KBM-7 (cell line): Measurements from ENCODE around the gene APAF1.

Experiments used
- DNase-seq: peaks from one replicate; pipeline ENCODE4 v3.0.0-alpha.2; 2015
- in situ Hi-C: fragments of 300-500 bp; cut with MboI; formaldehyde crosslinking; loops from 2 replicates; pipeline ENCODE4 v1.14.3; 2020; ENCODE audit warnings: low sequenced_read_pairs, low pct_unique_long_range_greater_than_20kb, mixed read lengths

APAF1 gene

DNA sequence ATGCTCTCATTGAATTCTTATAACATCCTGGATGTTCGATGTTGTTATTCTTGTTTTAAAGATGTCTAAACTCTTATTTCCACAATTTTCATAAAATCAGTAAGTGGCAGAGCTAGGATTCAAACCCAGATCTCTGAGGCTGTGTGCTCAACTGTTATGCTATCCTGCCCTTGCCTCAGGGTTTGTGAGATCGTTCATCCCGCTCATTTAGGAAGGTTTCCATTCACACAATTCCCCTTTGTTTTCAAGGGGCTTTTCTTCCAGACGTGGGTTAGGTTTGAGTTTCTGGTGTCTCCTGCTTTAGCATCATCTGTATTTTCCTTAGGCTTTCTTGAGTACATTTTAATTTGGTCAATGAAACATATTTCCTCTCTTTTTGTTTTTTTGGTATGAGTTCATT, 69.3 kb downstream of the APAF1 start:
- in situ Hi-C loops, result no loop called here
- DNase-seq, result no peak

DNA sequence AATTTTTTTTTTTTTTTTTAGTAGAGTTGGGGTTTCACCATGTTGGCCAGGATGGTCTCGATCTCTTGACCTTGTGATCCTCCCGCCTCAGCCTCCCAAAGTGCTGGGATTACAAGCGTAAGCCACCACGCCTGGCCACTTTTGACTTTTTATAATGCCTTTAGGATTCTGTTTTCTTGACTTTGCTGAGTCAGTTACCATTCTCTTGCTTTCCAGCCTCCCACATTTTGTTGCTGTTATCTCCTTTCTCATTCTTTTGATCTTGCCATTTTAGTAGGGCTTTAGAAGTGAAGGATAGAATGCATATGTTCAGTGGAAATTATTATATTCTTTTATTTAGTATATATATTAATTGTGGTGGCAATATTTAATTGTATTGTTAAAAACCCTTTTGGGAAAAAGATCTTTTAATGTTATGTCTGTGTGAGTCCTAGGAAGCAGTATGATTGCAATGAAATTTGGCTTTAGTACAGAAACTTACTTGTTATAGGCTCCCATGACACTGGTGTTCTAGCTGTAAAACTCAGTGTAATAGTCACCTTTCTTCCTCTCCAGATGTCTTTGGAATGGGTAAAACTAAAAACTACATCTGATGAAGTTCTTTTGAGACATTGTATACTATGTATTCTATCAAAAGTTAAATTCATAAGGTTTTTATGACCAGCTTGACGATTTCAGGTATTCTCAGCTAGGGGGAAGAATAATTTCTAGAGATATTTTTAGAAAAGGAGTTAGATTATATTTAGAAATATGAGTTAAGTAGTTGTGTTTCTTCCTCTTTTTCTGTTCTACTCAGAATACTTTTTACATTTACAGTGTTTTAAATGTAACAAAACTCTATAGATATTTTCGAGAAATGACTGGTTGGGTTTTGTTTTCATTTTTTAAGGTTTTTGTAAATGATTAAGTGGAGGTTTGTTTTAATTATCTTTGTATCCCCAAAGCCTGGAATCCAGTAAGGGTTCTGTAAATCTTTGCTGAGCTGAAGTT, 74.7 kb downstream of the APAF1 start:
- in situ Hi-C loops, result no loop called here
- peak; percentile 12 for DNase-seq

DNA sequence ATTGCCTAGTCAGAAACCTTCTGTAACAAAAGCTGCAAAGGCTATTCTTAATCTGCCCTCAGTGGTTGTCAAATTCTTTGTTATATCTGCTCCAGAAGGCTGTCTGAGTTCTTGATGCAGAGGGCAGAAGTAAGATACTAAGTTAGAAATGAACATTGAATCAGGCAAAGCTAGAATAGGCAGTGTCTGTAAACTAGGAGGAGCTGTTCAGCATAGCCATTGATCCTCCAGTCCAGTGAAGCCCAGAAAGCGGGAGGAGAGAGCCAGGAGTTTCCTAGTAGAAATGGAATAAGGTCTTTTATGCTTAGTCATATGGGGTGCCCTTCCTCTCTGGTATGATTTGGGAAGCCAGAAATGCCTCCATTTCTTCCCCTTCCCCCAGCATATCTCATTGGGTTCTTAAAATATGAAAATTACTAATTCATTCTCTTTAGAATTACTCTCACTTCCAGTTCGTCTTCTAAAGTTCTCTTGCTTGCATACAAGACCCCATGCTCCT, 76.2 kb downstream of the APAF1 start:
- no peak for DNase-seq
- in situ Hi-C loops, result no loop called here

- DNase-seq, result no peak
- in situ Hi-C loops, result no loop called here
Observed at GRCh38 chr12:98724384-98725155, 79.5 kb downstream of the APAF1 start.

DNA sequence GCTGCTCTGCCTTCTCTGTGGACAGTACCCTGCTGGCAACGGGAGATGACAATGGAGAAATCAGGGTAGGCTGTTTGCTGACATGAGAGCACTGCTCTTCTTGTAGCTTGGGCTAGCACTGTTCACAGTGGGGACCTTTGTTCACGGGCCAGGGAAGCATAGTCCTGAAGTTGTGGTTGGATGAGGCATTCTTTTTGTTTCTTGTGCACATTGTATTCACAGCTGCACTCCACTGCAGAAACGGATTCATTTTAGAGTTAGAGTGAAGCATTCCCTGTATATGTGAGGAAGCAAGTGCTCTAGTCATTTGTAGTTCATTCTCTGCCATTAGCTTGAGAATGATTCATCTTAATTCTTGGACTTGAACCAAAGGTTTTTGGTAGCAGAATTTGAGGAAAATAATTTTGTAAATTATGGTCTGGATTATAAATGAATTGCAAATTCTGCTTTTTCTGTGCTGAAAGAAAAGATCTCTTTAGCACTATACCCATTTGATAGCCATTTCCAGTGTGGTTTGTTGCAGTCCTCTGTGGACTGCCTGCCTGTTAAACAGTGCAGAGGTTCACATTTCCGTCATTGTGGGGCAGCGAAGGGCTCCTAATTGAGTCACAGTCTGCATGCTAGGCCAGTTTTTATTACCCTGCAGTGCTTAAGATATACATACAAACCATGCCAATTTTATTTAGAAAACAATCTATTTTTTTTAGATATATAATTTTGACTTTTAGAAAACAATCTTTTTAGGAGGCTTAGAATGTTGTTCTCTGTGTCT, 80.6 kb downstream of the APAF1 start:
- in situ Hi-C loops, result no loop called here
- DNase-seq, result peak; percentile 54

DNA sequence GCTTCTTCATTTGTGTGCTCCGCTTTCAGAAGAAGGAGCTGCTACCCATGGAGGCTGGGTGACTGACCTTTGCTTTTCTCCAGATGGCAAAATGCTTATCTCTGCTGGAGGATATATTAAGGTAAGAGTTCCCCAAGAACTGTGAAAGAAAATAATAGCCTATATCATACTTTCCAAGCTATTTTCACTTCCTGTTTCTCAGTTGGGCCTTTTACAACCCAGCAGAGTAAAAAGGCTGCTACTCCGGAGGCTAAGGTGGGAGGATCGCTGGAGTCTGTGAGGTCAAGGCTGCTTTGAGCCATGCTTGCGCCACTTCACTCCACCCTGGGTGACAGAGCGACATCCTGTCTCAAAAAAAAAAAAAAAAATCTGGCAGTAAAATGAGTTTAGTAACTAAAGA, 82.1 kb downstream of the APAF1 start:
- DNase-seq, result no peak
- in situ Hi-C loops, result no loop called here

GRCh38 chr12:98730412-98730811, 85.3 kb downstream of the APAF1 start:
- in situ Hi-C loops, result no loop called here
- DNase-seq, result no peak

GRCh38 chr12:98733667-98734350, 88.7 kb downstream of the APAF1 start:
- no peak for DNase-seq
- in situ Hi-C loops, result no loop called here

DNA sequence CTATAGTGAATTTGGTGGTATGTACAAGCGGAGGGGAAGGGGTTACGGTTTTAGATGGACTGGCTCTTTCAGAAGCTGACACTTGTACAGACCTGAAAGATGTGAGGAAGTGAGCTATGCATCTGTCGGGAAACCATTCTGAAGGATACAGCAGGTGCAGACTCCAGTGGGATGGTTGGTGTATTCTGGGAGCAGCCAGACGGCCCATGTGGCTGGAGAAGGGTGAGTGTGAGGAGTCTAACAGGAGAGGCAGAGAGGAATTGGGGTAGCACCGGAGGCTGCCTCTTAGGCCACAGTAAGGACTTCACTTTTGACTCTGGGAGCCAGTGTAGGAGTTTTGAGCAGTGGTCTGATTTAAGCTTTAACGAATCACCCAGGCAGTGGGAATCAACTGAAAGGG, 90.7 kb downstream of the APAF1 start:
- DNase-seq, result no peak
- in situ Hi-C loops, result no loop called here

GRCh38 chr12:98736352-98737321, 91.5 kb downstream of the APAF1 start:
- in situ Hi-C loops, result no loop called here
- DNase-seq, result no peak

GRCh38 chr12:98737322-98737712, 92.2 kb downstream of the APAF1 start:
- no peak for DNase-seq
- in situ Hi-C loops, result no loop called here

DNA sequence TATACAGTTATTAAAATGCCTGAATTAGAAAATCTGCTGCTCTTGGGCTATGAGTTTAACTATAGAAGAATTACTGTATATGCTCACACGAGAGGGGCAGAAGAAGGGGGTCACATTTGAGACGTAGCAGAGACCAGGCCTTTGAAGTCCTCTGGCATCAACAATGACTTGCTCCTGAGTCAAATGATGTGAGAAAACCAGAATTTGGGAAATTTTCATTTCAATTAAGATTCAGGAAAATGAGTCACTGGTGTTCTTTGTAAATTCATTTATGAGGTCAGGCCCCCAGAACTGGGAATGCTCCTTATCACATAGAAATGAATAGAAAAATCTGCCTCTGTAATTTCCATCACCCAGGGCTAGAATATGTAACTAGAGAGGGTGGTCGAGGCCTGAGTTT, 92.9 kb downstream of the APAF1 start:
- DNase-seq, result no peak
- in situ Hi-C loops, result no loop called here

DNA sequence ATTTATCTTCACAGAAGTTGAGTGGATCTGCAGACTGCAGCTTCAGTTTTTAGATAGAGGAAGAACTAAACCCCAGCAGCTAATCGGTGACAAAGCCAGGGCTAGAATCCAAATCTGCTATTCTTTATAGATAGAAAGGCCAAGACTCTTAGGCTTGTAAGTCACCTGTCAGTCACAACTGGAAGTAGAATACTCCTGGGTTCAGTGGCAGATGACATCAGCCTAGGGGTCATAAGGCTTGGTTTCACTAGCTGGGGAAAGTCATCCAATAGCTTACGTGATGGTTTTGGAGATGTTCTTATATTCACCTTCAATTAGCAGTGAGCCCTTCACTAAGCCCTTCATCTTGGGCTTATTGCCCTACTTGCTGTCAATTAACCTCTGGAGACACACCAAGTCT, 93.4 kb downstream of the APAF1 start:
- no peak for DNase-seq
- in situ Hi-C loops, result no loop called here

- in situ Hi-C loops, result no loop called here
Observed at GRCh38 chr12:98740751-98741150, 95.7 kb downstream of the APAF1 start.

DNA sequence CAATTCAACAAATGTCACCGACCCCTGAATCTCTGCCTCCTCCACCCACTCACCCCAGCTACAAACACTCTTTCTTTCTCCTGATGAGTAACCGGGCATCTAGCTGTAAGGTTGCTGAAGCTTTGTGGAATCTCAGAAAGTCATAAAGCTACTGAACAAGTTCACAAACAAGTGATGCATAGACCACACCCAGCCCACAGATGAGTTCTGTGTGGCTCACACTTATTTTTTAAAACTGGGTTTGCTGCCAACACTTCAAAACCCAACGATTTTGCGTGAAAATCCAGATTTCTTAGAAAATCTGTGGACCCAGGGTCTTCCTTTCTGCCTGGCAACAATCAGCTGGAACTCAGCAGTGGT, 96.1 kb downstream of the APAF1 start:
- no peak for DNase-seq
- in situ Hi-C loops, result no loop called here

More at GRCh38 chr12:98740751-98741150, 95.7 kb downstream of the APAF1 start:
- DNase-seq, result no peak

GRCh38 chr12:98741556-98742265, 96.6 kb downstream of the APAF1 start:
- no peak for DNase-seq
- in situ Hi-C loops, result no loop called here

GRCh38 chr12:98743362-98743953, 98.4 kb downstream of the APAF1 start:
- peak; percentile 52 for DNase-seq
- in situ Hi-C loops, result no loop called here
